ENCODE measurements around the gene NGLY1.

GRCh38 chr3:25782938-25783660, at the start of gene NGLY1:
- TF ChIP-seq ZNF584 (CRISPR knock-in tag; IDR thresholded peaks at IDR 0.05; ENCODE audit: low read depth) (no peak), CAMTA2 (CRISPR knock-in tag; conservative IDR thresholded peaks at IDR 0.05) (no peak), KLF1 (tag; IDR thresholded peaks at IDR 0.05) (no peak), ZNF263 (CRISPR knock-in tag; IDR thresholded peaks at IDR 0.05; ENCODE audit: borderline replicate concordance) (no peak), TBL1XR1 (IDR thresholded peaks at IDR 0.05; ENCODE audit: low read length in 2 of 2) (no peak), CTCF (IDR thresholded peaks at IDR 0.05 in 2 of 3, conservative IDR thresholded peaks at IDR 0.05 in 1 of 3; ENCODE audit: insufficient read depth in 2 of 3, low read depth in 1 of 3, low read length in 3 of 3) (peak in 2 of 3 experiments; percentile 6 to 25; a peak in 1 of 6 replicates), STAT5A (IDR thresholded peaks at IDR 0.05; ENCODE audit: borderline replicate concordance, low read length) (no peak), REST (IDR thresholded peaks at IDR 0.05; ENCODE audit: borderline replicate concordance) (no peak), REST (CRISPR knock-in tag; IDR thresholded peaks at IDR 0.05; ENCODE audit: low read depth) (no peak), ELF1 (tag; IDR thresholded peaks at IDR 0.05) (peak; percentile 87), EZH2 (IDR thresholded peaks at IDR 0.05; ENCODE audit: borderline replicate concordance, low read depth, low read length) (no peak), MAX (CRISPR knock-in tag; IDR thresholded peaks at IDR 0.05) (peak; percentile 56; the same call in 1 of the 2 replicates), EP300 (IDR thresholded peaks at IDR 0.05; ENCODE audit: low read length) (no peak), PHF8 (IDR thresholded peaks at IDR 0.05; ENCODE audit: borderline replicate concordance, low read length) (peak; percentile 89), FOXO4 (CRISPR knock-in tag; IDR thresholded peaks at IDR 0.05) (no peak)
